ENCODE measurements around the gene DOCK1. TPM values are rescaled to one million over a fixed set of nuclear protein-coding genes. Genes with fewer than 3 reads are reported as not detected.

The DOCK1 gene
- total RNA-seq, 4 donors from 2014 or later = 50.8 to 59.0 (median 53.6) TPM

- H3K4me3 ChIP-seq = no peak overlapping the region
- H3K36me3 ChIP-seq = peaks cover 0 to 59% of the 10 kb centered on the region in 2 donors
- ATAC-seq = no peak
- H3K9me3 ChIP-seq = no peaks in the 10 kb centered on the region
- no peak for TF ChIP-seq POLR2AphosphoS5 (IDR thresholded peaks at IDR 0.05)
- no peak for TF ChIP-seq POLR2A (IDR thresholded peaks at IDR 0.05)
- no peak for TF ChIP-seq EP300 (IDR thresholded peaks at IDR 0.05)
- TF ChIP-seq, protein P1, sequence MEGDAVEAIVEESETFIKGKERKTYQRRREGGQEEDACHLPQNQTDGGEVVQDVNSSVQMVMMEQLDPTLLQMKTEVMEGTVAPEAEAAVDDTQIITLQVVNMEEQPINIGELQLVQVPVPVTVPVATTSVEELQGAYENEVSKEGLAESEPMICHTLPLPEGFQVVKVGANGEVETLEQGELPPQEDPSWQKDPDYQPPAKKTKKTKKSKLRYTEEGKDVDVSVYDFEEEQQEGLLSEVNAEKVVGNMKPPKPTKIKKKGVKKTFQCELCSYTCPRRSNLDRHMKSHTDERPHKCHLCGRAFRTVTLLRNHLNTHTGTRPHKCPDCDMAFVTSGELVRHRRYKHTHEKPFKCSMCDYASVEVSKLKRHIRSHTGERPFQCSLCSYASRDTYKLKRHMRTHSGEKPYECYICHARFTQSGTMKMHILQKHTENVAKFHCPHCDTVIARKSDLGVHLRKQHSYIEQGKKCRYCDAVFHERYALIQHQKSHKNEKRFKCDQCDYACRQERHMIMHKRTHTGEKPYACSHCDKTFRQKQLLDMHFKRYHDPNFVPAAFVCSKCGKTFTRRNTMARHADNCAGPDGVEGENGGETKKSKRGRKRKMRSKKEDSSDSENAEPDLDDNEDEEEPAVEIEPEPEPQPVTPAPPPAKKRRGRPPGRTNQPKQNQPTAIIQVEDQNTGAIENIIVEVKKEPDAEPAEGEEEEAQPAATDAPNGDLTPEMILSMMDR (IDR thresholded peaks at IDR 0.05) = no peak
- no peak overlapping the region for H3K27ac ChIP-seq
- no peaks in the 10 kb centered on the region for H3K27me3 ChIP-seq
- 87 to 100% methylated on average over 2 to 5 of the region's 5 CpGs for WGBS, 2 donors (ENCODE audit: low coverage in 1 of 2)
- no peaks in the 10 kb centered on the region for H3K4me1 ChIP-seq
Observed at GRCh38 chr10:127142856-127143255, 237.6 kb downstream of the DOCK1 start.

DNA sequence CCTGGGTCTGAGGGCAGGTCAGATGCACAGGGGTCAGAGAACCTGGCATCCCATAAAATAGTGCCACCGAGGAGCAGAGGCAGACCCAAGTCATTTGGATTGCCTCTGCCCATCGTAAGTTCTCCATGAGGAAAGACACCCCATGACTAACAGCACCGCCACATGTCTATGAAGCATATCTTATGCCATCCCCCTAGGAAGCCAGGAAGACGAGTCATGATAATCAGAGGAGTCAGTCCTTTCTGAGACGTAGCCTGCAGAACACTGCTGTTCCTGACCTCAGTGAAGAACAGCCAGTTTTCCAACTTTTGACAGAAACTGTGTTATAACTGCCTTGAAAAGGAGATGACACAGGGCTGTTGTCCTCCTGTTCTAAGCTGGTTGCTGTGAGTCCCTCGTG lies 239.9 kb downstream of the DOCK1 start:
- 80% methylated on average over 1 of the region's 6 CpGs; no CpG with 5 or more reads in 1 of the 2 donors for WGBS, 2 donors (ENCODE audit: low coverage in 1 of 2)
- Histone ChIP-seq H3K36me3 (peaks cover 0 to 39% of the 10 kb centered on the region in 2 donors), H3K27ac (no peak overlapping the region), H3K4me3 (no peak overlapping the region), H3K9me3 (no peaks in the 10 kb centered on the region), H3K4me1 (no peaks in the 10 kb centered on the region), H3K27me3 (no peaks in the 10 kb centered on the region)
- ATAC-seq = no peak
- TF ChIP-seq, protein P1 (IDR thresholded peaks at IDR 0.05) = no peak
- no peak for TF ChIP-seq POLR2A (IDR thresholded peaks at IDR 0.05)
- TF ChIP-seq POLR2AphosphoS5 (IDR thresholded peaks at IDR 0.05) = no peak
- no peak for TF ChIP-seq EP300 (IDR thresholded peaks at IDR 0.05)

GRCh38 chr10:127146661-127147060 lies 241.4 kb downstream of the DOCK1 start:
- no peak overlapping the region for H3K4me3 ChIP-seq
- H3K27me3 ChIP-seq = no peaks in the 10 kb centered on the region
- no peak for ATAC-seq
- peaks cover 0 to 34% of the 10 kb centered on the region in 2 donors for H3K36me3 ChIP-seq
- no peak overlapping the region for H3K27ac ChIP-seq
- WGBS, 2 donors (ENCODE audit: low coverage in 1 of 2) = 86 to 89% methylated on average over 5 to 9 of the region's 9 CpGs
- H3K4me1 ChIP-seq = no peaks in the 10 kb centered on the region
- no peaks in the 10 kb centered on the region for H3K9me3 ChIP-seq
- TF ChIP-seq, protein P1 (IDR thresholded peaks at IDR 0.05) = no peak
- TF ChIP-seq EP300 (IDR thresholded peaks at IDR 0.05) (no peak), POLR2AphosphoS5 (IDR thresholded peaks at IDR 0.05) (no peak), POLR2A (IDR thresholded peaks at IDR 0.05) (no peak)

- Histone ChIP-seq H3K9me3 (no peaks in the 10 kb centered on the region), H3K27ac (no peak overlapping the region), H3K4me3 (no peak overlapping the region), H3K36me3 (peaks cover 0 to 20% of the 10 kb centered on the region in 2 donors), H3K27me3 (no peaks in the 10 kb centered on the region), H3K4me1 (no peaks in the 10 kb centered on the region)
- TF ChIP-seq POLR2AphosphoS5 (IDR thresholded peaks at IDR 0.05) (no peak), POLR2A (IDR thresholded peaks at IDR 0.05) (no peak)
- TF ChIP-seq, protein P1 (IDR thresholded peaks at IDR 0.05) = no peak
- no peak for ATAC-seq
- 63 to 70% methylated on average over 10 to 15 of the region's 15 CpGs for WGBS, 2 donors (ENCODE audit: low coverage in 1 of 2)
Observed at GRCh38 chr10:127148066-127148932, 243.1 kb downstream of the DOCK1 start.

DNA sequence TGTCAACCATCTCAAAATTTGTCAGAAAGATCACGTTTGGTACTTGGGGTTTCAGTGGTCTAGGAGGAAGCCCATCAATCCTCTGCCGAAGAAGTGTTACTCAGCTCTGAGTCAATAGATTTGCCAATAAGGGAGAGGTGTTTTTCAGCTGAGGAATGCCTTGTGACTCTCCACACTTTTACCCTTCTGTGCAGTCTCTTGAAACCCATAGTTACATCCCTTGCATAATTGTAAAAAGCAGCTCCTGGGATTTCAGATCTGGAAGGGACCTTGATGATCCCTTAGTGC lies 243.6 kb downstream of the DOCK1 start:
- no peak for ATAC-seq

More for the DNA sequence above, 243.6 kb downstream of the DOCK1 start:
- Histone ChIP-seq H3K4me3 (no peak overlapping the region), H3K9me3 (no peaks in the 10 kb centered on the region), H3K27ac (no peak overlapping the region), H3K4me1 (no peaks in the 10 kb centered on the region), H3K27me3 (no peaks in the 10 kb centered on the region), H3K36me3 (peaks cover 0 to 15% of the 10 kb centered on the region in 2 donors)
- no peak for TF ChIP-seq POLR2AphosphoS5 (IDR thresholded peaks at IDR 0.05)
- no peak for TF ChIP-seq EP300 (IDR thresholded peaks at IDR 0.05)
- no peak for TF ChIP-seq POLR2A (IDR thresholded peaks at IDR 0.05)
- TF ChIP-seq, protein P1 (IDR thresholded peaks at IDR 0.05) = no peak
- WGBS, 2 donors (ENCODE audit: low coverage in 1 of 2) = 63 to 72% methylated on average over 2 of the region's 2 CpGs
